EL (cell line): ENCODE results near the gene PPM1H.

Source experiments
- DNase-seq: peaks from one replicate; pipeline ENCODE4 v3.0.0-alpha.2; 2016

PPM1H gene

GRCh38 chr12:62701492-62701891 lies 233.5 kb downstream of the PPM1H start:
- no peak for DNase-seq

DNA sequence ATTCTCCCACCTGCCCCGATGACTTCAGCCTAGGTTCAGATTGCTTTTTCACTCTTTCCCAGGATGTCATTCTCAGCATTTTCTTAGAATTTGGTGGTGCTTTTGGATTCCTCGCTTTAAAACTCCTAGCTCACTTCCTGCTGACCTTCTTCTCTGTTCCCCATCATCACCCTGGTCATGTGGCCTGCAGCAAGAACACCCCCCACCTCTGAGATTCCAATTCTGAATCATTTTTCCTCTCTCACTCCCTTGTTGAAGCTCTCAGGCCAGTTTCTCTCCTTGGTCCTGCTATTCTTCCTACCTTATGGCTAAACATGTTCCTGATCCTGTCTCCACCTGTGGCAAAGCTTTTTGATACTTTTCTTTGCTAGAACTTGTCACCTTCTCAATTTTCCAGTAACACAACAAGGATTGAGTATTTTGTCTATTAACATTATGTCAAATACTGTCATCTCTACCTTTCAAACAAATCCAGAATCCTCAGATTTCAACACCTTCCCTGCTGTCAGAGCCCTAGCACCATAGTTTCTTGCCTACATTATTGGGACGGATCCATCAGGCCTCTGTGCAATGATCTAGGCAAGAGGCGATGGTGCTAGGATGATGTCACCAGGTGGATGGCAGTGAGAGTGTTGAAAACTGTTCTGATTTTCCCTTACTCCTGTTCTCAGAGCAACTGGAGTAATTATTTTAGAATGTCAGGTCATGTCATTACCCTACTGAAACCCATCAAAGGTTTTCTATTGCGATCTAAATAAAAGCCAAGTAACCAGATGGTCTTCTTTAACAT lies 234.7 kb downstream of the PPM1H start:
- peak; percentile 62 for DNase-seq

DNA sequence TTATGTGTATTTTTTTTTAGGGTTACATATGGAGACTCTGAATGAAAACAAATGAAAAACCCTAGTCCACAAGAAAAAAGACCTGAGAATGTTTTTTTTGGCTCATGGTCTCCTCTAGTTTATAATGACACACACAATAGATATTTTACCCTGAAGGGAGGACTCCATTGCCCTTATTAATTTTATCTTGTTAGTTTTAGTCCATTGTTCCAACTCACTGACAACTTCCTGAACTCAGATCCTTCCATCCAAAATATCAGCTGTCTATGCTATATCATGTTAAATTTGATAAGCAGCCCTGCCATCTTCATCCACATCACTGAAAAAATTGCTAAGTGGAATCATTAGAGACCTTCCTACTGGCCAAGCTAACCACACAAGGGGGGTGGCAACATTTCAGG lies 236.2 kb downstream of the PPM1H start:
- DNase-seq, result peak; percentile 81

DNA sequence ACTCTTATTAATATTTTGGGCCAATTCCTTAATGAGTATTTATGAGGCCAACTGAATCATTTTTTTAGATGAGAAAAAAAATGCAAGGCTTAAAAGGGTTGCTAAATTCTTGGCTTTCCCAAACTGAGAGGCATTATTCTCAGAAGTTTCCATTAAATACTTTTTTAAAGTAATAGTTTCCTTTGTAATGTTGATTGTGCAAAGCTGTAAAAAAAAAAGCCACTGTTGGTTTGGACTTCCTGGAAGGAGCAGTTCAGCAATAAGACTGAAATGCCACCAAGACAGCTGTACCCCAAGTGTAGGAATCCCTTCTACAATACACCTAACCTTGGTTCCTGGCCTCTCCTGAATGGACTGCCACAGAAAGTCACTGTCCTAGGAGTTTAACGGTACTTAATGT lies 237.1 kb downstream of the PPM1H start:
- no peak for DNase-seq

DNA sequence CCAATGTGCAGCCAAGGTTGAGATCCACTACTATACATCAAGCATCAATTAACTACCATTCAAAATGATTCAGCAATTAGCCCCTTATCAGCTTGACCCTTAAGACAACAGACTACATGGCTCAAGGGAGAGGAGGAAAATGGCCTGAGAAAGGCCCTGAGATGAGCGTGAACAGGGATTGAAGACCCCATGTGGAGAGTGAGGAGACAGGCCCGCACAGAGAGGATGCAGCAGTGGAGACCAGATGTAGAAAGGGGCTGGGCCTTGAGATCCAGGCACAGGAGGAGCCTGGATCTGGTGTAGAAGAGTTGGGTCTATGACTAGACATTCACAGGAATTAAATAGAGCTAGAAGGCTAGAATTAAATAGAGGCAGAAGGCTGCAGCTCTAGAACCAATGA lies 239.3 kb downstream of the PPM1H start:
- DNase-seq, result no peak

DNA sequence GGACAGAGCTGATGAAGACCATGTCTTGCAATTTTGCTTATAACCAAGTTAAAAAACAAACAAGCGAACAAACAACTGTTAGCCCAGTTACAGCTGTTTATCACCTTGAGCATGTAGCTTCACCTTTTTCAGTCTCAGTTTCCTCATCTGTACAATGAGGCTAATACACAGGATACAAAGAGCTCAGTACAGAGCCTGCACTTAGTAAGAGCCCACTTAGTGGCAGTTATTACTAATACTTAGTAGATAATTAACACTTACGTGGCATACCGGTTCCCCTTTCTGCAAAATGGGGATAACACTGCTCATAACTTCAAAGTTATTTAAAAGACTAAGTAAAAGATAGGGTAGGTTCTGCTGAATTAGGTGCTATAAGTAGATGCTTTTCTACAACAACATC lies 240.3 kb downstream of the PPM1H start:
- no peak for DNase-seq

- no peak for DNase-seq
Observed at GRCh38 chr12:62694116-62694515, 240.8 kb downstream of the PPM1H start.

GRCh38 chr12:62693376-62694050 lies 241.4 kb downstream of the PPM1H start:
- DNase-seq, result no peak

- DNase-seq, result peak; percentile 83
Observed at GRCh38 chr12:62692884-62693283, 242.1 kb downstream of the PPM1H start.

DNA sequence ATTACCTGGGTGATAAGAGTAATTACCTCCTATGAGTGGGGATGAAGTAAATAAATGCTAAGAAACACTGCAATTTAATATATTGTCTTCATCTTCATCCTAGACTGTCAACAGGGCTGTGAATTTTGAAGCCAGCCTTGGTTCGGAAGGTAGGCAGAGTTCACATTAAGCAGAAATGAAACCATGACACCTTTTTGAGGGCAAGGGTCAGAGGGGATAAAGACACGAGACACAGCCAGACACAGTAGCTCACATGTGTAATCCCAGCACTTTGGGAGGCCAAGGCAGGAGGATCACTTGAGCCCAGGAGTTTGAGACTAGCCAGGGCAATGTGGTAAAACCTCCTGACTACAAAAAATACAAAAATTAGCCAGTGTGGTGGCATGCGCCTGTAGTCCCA lies 243.6 kb downstream of the PPM1H start:
- DNase-seq, result no peak

DNA sequence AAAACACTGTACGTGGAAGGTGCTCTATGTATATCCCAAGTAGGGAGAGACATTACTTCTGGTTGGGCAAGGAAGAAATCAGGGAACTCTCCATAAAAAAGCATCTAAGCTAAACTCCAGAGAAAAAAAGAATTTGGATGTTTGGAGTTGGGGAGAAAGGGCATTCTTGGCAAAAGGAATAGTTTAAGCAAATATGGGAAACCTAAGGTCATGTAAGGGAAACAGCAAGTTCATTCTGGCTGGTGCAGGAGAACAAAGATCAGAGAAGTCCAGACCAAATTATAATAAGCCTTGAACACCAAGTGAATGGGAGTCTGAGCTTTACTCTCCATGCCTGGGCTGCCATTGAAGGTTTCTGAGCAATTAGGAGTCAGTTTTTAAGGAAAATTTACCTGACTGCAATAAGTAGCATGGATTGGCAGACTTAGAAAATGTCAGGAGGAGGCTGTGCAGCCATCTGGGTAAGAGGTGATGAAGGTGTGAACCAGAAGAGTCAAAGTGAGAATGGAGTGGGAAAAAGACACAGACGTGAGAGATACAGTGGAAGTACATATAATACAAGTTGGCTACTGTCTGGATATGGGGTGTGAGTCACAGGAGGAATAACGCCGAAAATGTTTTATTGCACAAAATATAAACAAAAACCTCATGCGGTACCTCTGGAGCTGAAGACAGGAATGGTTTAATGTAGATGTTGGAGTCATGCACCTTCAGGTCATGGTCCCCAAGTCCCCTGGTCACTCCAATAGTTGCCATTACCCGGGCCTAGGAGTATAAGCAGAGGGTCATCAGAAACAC lies 245.7 kb downstream of the PPM1H start:
- peak; percentile 44 for DNase-seq

GRCh38 chr12:62686938-62687337 lies 248.0 kb downstream of the PPM1H start:
- DNase-seq, result no peak

GRCh38 chr12:62684570-62685295 lies 250.2 kb downstream of the PPM1H start:
- DNase-seq, result peak; percentile 50

GRCh38 chr12:62683776-62684569 lies 251.0 kb downstream of the PPM1H start:
- no peak for DNase-seq

- DNase-seq, result no peak
Observed at GRCh38 chr12:62681306-62681705, 253.6 kb downstream of the PPM1H start.

DNA sequence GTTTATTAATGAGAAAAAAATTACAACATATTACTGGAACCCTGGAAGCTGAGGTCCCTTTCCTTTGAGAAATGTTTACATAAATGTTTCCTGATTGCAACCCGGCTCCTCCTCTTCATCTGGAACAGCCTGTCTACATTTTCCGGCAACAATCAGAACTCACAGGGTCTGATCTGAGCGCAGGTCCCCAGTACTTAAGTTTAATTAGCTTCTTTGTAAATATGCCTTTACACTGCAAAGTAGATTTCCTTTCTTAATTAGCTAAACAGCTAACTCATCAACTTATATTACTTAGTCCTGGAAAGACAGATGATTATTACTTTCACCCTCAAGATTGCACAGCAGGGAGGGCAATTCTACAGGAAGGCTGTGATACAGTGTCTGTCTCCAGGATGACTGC lies 255.3 kb downstream of the PPM1H start:
- no peak for DNase-seq

DNA sequence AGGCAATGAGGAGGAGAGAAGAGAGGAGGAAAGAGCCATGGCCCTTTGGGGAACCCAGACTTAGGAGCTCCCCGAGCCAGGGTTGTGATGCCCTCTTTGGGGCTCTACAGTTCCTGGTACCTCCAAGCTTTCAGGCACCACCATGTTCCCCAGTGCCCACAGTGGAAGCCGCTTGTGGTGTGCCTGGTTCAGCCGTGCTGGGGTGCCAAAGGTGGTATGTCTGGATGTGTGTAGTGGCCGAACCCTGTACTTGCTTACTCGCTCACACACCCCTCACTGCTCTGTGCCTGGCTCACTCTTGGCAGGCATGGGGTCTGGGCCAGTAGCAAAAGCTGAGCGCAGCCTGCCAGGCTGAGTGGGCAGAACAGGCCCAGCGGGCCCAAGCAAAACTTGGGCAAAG lies 257.6 kb downstream of the PPM1H start:
- no peak for DNase-seq

DNA sequence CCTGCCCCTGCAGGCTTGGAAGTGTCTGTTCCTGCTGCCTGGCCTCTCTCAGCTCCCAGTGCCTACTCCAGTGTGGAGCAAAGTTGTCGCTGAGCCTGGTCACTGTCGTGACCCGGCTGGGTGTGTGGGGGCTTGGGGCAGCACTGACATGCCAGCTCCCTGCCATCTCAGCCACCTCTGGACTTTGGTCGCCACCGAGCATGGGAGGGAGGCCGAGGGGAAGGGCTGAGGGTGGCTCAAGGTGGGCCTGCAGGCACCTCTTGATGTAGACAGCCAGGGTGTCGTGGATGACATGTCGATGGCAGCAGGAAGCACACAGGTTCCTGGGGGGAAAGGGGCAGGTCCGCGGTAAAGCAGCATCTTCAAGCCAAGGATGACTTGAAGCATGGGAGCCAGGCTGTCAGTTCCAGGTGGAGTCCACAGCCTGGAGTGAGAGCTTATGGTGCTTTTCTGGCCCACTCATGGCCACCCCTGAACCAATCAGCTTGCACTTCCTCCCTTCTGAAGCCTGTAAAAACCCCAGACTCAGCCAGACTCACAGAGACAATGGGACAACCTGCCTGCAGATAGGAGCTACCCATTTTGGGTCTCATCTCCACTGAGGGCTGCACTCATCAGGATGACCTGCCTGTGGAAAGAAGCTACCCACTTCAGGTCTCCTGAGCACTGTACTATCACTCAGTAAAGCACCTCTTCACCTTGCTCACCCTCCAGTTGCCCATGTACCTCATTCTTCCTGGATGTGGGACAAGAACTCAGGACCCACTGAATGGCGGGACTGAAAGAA lies 258.2 kb downstream of the PPM1H start:
- no peak for DNase-seq

GRCh38 chr12:62673028-62673815 lies 261.7 kb downstream of the PPM1H start:
- DNase-seq, result no peak

DNA sequence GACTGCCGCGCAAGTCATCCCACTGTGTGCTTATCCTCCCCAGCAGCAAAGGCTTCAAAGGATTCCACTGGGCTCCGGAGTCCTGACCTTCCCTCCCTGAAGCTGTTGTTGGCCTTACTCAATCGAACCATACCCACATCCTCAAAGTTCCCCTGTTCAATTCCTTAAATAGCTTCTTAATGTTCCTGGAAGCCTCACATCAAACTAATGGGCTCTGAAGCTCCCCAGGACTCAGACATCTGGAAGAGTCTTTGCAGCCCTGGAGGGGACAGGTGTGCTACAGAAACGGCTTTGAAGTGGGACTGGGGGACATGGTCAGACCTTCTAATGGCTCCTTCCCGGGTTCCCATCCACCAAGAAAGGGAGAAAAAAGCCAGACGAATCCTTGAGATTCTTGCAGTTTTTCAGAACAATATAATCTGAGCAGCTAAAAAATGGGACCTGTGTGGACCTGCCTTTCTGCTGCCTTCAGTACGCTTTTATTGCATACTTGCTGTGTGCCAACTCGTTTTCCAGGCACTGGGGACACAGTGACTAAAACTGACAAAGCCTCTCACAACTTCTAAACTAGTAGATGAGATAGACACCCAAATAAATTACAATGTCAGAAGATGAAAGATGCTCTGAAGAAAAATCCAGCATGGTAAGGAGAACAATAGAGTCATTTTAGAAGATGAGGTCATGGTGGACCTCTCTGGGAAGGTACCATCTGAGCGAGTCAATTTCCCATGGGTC lies 263.8 kb downstream of the PPM1H start:
- no peak for DNase-seq
